Mesothelial cell of epicardium (in vitro differentiated cells): Measurements from ENCODE around the gene LHFPL3. TPM values are rescaled to one million over a fixed set of nuclear protein-coding genes. Genes with fewer than 3 reads are reported as not detected.

Experiments used
- DNase-seq, 2 experiments: peaks; one replicate each; pipeline ENCODE4 v3.0.0; 2021; ENCODE audit warnings: low spot score in 2 of 2; ENCODE audit not compliant: unreplicated experiment in 2 of 2
- H3K27ac Mint-ChIP-seq: 2 replicates; pipeline ENCODE4 v1.8.0; 2021; ENCODE audit warnings: mixed read lengths
- H3K27me3 Mint-ChIP-seq: 2 replicates; pipeline ENCODE4 v1.8.0; 2021; ENCODE audit warnings: low read depth, mixed read lengths
- H3K36me3 Mint-ChIP-seq: 2 replicates; pipeline ENCODE4 v1.8.0; 2021; ENCODE audit warnings: mixed read lengths
- H3K4me1 Mint-ChIP-seq: 2 replicates; pipeline ENCODE4 v1.8.0; 2021; ENCODE audit warnings: mixed read lengths
- H3K4me3 Mint-ChIP-seq: 2 replicates; pipeline ENCODE4 v1.8.0; 2021; ENCODE audit warnings: mild to moderate bottlenecking, moderate library complexity, mixed read lengths
- H3K9me3 Mint-ChIP-seq: 2 replicates; pipeline ENCODE4 v1.8.0; 2021; ENCODE audit warnings: mixed read lengths
- total RNA-seq: library from RNA; stranded (reverse); gene quantifications from 3 replicates; pipeline ENCODE4 v1.2.1, GENCODE V29; 2021
- TF ChIP-seq, protein P1 (sequence below): fragments of 200-600 bp; sonication (generic); IDR thresholded peaks from one replicate; pipeline ENCODE4 v1.5.0; 2021; ENCODE audit warnings: antibody characterized with exemption; ENCODE audit not compliant: unreplicated experiment

Gene LHFPL3
- total RNA-seq, 1 donor from 2014 or later = not detected

DNA sequence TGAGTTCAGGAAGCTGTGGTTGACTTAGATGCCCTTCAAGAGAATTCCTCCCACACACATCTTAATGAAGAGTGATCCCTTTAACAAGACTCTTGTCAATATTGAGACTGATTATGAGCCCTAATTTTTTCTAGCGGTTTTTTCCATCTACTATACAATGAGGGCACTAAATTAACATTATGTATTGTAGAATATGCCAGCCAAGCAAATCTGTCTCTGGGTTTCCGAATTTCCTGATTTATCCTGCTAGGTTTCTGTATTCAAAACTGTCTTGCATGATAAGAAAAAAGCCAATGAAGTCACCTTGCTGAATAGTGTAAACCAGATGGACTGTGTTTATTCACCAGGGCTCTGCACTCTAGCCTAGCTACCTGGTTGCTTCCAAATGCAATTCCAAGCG lies 461.4 kb downstream of the LHFPL3 start:
- peaks cover 65% of the 10 kb centered on the region for H3K27me3 Mint-ChIP-seq
- H3K4me3 Mint-ChIP-seq = no peak overlapping the region
- H3K36me3 Mint-ChIP-seq = no peaks in the 10 kb centered on the region
- H3K9me3 Mint-ChIP-seq = no peaks in the 10 kb centered on the region
- H3K27ac Mint-ChIP-seq = no peak overlapping the region
- TF ChIP-seq, protein P1, sequence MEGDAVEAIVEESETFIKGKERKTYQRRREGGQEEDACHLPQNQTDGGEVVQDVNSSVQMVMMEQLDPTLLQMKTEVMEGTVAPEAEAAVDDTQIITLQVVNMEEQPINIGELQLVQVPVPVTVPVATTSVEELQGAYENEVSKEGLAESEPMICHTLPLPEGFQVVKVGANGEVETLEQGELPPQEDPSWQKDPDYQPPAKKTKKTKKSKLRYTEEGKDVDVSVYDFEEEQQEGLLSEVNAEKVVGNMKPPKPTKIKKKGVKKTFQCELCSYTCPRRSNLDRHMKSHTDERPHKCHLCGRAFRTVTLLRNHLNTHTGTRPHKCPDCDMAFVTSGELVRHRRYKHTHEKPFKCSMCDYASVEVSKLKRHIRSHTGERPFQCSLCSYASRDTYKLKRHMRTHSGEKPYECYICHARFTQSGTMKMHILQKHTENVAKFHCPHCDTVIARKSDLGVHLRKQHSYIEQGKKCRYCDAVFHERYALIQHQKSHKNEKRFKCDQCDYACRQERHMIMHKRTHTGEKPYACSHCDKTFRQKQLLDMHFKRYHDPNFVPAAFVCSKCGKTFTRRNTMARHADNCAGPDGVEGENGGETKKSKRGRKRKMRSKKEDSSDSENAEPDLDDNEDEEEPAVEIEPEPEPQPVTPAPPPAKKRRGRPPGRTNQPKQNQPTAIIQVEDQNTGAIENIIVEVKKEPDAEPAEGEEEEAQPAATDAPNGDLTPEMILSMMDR = no peak
- no peak for DNase-seq
- no peaks in the 10 kb centered on the region for H3K4me1 Mint-ChIP-seq

DNA sequence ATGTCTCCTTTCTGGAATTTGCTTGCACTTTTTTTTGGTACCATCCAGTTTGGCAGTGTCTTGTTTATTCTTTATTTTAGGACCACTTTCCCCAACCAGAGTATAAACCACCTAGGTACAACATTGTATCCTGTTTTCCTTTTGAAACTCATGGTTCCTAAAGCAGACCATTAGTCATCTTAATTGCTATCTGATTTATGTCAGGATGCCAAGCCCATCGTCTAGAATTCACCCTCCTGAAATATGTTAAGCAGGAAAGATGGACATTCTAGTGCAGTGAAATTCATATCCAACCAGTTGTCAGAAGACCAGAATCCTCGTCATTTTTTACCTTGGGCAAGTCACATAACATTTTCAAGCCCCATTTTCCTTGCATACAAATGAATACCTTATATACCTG lies 462.0 kb downstream of the LHFPL3 start:
- no peak for DNase-seq
- peaks cover 66% of the 10 kb centered on the region for H3K27me3 Mint-ChIP-seq
- H3K27ac Mint-ChIP-seq = no peak overlapping the region
- H3K4me3 Mint-ChIP-seq = no peak overlapping the region
- TF ChIP-seq, protein P1 = no peak
- H3K4me1 Mint-ChIP-seq = no peaks in the 10 kb centered on the region
- H3K9me3 Mint-ChIP-seq = no peaks in the 10 kb centered on the region
- H3K36me3 Mint-ChIP-seq = no peaks in the 10 kb centered on the region

DNA sequence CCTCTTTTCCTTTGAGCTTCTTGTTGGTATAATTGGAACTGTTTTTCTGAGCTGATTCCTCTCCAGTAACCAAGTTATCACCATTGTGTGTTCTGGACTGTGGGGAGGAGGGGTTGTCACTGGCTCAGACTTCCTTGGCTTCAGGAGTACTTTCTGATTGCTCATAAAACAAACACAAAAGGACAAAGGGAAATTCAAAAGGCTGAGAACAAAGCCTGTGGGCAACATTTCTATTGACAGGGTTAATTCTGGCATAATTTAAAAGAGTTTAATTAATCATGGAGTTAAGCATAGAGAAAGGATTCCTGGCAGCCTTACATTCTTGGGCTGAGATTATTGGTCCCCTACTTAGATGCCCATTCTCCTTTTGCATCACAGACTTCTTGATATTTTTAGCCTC lies 462.7 kb downstream of the LHFPL3 start:
- TF ChIP-seq, protein P1 = no peak
- no peak for DNase-seq
- Mint-ChIP-seq H3K4me1 (no peaks in the 10 kb centered on the region), H3K4me3 (no peak overlapping the region), H3K27me3 (peaks cover 65% of the 10 kb centered on the region), H3K27ac (no peak overlapping the region), H3K9me3 (no peaks in the 10 kb centered on the region), H3K36me3 (no peaks in the 10 kb centered on the region)

DNA sequence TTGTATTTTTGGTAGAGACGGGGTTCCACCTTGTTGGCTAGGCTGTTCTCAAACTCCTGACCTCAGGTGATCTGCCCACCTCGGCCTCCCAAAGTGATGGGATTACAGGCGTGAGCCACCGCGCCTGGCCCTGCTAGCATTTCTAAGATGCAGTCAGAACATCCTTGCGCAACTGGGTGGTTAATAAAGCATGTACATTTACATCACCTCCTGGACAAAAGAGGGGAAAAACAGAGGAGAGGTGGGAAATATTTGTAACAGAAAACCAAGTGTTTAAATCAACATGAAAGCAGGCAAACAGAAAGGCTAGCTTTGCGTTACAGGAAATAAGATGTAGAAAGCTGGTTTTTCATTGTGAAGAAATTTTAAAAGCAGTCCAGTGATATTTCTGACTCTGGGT lies 464.7 kb downstream of the LHFPL3 start:
- TF ChIP-seq, protein P1 = no peak
- H3K27ac Mint-ChIP-seq = no peak overlapping the region
- H3K4me3 Mint-ChIP-seq = no peak overlapping the region
- no peaks in the 10 kb centered on the region for H3K36me3 Mint-ChIP-seq
- DNase-seq = no peak
- peaks cover 64% of the 10 kb centered on the region for H3K27me3 Mint-ChIP-seq
- H3K9me3 Mint-ChIP-seq = no peaks in the 10 kb centered on the region
- no peaks in the 10 kb centered on the region for H3K4me1 Mint-ChIP-seq

DNA sequence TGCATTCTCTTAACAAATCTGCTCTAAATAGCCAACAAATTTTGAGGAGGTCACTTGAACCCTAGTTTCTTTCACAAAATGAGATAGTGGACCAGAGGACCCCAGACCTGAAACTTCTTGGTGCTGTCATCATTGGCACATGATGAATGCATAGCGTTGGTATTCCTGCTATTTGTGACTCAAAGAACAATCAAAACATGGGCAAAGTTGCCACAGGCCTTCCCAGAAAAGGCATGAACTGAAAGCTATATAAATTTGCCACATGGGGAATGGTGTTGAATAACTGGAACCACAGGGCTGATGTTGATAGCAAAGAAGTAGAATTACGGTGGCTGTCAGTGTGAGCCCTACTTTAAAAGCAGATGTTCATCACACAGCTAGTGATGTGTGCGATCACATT lies 465.8 kb downstream of the LHFPL3 start:
- TF ChIP-seq, protein P1 = no peak
- Mint-ChIP-seq H3K27me3 (peaks cover 55% of the 10 kb centered on the region), H3K36me3 (no peaks in the 10 kb centered on the region), H3K4me3 (no peak overlapping the region), H3K27ac (no peak overlapping the region), H3K4me1 (no peaks in the 10 kb centered on the region), H3K9me3 (no peaks in the 10 kb centered on the region)
- no peak for DNase-seq

DNA sequence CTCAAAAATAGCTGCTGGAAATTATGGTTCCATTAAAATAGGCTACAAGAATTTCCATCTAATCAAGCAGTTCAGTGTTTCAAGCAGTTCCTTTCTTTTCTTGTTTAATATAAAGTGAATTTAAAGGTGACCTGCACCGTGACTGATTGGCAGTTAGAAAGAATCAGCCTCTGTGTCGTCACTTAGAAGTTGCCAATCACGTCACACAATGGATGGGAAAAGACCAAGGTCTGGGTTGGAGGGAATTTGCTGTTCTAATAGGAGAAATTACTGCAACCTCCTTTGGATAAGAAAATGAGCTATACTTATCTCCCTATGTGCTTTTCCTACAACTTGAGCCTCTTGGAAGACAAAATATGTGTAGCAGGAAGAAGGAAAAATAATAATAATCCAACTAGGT lies 466.2 kb downstream of the LHFPL3 start:
- Mint-ChIP-seq H3K27me3 (peaks cover 53% of the 10 kb centered on the region), H3K4me1 (no peaks in the 10 kb centered on the region), H3K36me3 (no peaks in the 10 kb centered on the region), H3K4me3 (no peak overlapping the region), H3K27ac (no peak overlapping the region), H3K9me3 (no peaks in the 10 kb centered on the region)
- DNase-seq = no peak
- TF ChIP-seq, protein P1 = no peak
